HL-60/S4 (cell line): ENCODE data around the gene PLD3.

Experiments used
- in situ Hi-C: fragments of 300-500 bp; cut with MboI; formaldehyde crosslinking; loops from 2 replicates; pipeline ENCODE4 v1.14.3; 2022; ENCODE audit warnings: low sequenced_read_pairs

The PLD3 gene, protein sequence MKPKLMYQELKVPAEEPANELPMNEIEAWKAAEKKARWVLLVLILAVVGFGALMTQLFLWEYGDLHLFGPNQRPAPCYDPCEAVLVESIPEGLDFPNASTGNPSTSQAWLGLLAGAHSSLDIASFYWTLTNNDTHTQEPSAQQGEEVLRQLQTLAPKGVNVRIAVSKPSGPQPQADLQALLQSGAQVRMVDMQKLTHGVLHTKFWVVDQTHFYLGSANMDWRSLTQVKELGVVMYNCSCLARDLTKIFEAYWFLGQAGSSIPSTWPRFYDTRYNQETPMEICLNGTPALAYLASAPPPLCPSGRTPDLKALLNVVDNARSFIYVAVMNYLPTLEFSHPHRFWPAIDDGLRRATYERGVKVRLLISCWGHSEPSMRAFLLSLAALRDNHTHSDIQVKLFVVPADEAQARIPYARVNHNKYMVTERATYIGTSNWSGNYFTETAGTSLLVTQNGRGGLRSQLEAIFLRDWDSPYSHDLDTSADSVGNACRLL

GRCh38 chr19:40348125-40348913 is at the start of gene PLD3, which contains the start of gene C19orf47:
Gene PLD3, plus strand, starts transcription at chr19:40348695. Its CDS starts 17,789 bp downstream, at chr19:40366484.
Gene C19orf47, minus strand, starts transcription at chr19:40348397. Its CDS starts 6,540 bp downstream, at chr19:40341857.
- in situ Hi-C loops, result no loop called here

GRCh38 chr19:40300668-40301067 is 47.8 kb upstream of the PLD3 start:
- in situ Hi-C loops, result no loop called here

DNA sequence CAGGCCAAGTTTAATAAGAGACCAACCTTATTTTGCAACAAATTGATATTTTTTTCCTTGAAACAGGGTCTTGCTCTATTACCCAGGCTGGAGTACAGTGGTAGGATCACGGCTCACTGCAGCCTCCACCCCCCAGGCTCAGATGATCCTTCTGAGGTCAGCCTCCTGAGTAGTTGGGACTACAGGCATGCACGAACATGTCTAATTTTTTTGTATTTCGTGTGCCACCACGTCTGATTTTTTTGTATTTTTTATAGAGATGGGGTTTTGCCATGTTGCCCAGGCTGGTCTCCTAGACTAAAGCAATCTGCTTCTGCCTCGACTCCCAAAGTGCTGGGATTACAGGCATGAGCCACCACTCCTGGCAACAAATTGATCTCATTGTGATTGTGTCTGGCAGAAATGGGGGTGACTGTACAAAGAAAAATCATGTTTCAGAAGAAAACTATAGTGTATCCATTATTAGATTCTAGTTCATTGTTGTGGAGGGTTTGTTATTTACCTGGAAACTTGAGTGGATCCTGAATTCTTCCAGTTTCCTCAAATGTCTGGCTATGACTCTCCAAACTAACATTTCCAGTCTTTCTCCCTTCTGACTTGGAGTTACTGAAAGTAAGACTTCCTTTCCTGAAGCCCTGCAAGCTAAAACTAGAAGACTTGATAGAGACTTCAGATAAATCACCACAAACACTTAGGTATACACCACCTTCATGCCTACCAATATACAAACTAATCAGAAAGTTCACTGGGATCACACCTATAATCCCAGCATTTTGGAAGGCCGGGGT is 46.1 kb upstream of the PLD3 start:
- in situ Hi-C loops, result no loop called here

- in situ Hi-C loops, result no loop called here
Measured at GRCh38 chr19:40303765-40304164, 44.7 kb upstream of the PLD3 start.

GRCh38 chr19:40304306-40304705 is 44.2 kb upstream of the PLD3 start:
- in situ Hi-C loops, result no loop called here

GRCh38 chr19:40305403-40305802 is 43.1 kb upstream of the PLD3 start:
- in situ Hi-C loops, result no loop called here

- in situ Hi-C loops, result no loop called here
Measured at GRCh38 chr19:40309666-40310065, 38.8 kb upstream of the PLD3 start.

- in situ Hi-C loops, result no loop called here
Measured at GRCh38 chr19:40312533-40312932, 36.0 kb upstream of the PLD3 start.

- in situ Hi-C loops, result no loop called here
Measured at GRCh38 chr19:40313229-40313983, 35.1 kb upstream of the PLD3 start.

- in situ Hi-C loops, result no loop called here
Measured at GRCh38 chr19:40314656-40315055, 33.8 kb upstream of the PLD3 start.

GRCh38 chr19:40315812-40316470 is 32.6 kb upstream of the PLD3 start:
- in situ Hi-C loops, result no loop called here

DNA sequence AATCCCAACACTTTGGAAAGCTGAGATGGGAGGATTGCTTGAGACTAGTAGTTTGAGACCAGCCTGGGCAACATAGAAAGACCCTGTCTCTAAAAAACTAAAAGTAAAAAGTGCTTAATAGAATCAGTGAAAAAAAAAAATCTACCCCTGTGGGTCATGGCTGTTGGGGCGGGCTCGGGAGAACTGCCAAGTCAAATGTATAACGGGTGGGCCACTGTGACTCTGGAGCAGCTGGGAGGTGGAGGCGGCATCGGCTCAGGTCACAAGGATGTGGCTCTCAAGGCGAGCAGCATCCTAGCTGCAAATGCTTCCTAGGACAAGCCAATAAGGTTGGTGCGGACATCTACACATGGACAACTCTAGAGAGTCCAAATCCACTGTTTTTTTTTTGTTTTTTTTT is 31.2 kb upstream of the PLD3 start:
- in situ Hi-C loops, result no loop called here

- in situ Hi-C loops, result no loop called here
Measured at GRCh38 chr19:40320558-40320935, 27.9 kb upstream of the PLD3 start.

DNA sequence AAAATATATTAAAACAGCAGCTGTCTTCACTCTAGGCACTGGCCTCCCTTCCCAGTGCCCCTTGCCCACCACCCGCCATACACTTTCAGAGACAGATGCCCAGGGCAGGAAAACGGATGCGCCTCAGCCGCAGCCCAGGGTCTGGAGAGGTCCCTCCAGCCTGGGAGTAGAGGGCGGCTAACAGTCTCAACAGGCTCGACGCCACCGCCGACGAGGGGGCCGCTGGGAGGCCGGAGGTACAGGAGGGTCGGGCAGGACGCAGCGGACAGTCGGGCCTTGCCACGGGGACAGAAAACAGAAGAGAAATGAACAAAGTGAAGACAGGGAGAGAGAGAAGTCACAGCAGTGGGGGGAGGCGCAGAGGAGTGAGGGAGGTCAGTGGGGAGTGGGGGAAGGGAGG is 27.4 kb upstream of the PLD3 start:
- in situ Hi-C loops, result no loop called here

DNA sequence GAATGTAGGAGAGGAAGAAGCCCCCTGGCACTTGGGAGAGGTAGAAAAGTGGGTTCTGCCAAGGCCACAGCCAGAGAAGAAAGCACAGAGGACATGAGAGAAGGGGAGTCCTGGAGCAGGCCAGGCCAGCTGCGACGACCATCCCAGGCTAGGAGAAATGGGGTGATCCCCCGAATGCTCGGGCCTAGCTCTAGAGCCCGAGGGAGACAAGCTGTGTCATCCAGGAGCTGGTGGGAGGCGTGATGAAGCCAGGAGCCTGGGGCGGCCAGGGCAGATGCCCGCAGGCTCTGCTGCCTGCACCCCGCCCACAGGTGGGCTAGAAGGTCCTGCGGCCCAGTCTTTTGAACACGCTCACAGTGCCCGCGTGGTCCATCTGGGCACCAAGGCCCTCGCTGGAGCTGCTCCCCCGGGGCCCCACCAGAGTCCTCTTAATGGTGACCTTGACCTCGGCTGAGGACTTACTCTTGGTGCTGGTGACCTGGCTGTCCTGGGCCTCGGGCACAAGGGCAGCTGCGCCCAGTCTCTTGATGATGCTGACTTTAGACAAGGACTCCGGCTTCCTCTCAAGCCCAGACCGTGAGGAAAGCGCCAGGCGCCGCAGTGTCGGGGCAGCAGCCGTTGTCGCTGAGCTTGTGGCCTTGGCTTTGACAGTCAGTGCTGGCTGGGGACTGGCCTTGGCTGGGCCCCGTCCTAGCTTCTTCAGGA is 26.8 kb upstream of the PLD3 start:
- in situ Hi-C loops, result no loop called here

DNA sequence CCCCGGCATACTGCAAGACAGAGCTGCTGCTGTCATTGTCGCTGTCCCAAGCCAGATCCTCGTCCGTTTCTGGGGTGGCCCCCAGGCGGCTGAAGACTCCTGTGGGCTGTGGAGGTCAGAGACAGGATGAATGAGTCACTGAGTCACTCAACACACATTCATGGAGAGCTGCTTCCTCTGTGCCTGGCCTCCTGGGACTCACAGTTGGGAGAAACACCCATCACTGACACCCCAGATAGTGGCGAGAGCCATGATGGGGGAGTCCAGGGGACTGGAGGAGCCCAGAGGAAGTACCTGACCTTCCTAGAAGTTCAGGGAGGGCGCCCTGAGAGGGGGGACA is 26.3 kb upstream of the PLD3 start:
- in situ Hi-C loops, result no loop called here

GRCh38 chr19:40322951-40323615 is 25.4 kb upstream of the PLD3 start:
- in situ Hi-C loops, result no loop called here

DNA sequence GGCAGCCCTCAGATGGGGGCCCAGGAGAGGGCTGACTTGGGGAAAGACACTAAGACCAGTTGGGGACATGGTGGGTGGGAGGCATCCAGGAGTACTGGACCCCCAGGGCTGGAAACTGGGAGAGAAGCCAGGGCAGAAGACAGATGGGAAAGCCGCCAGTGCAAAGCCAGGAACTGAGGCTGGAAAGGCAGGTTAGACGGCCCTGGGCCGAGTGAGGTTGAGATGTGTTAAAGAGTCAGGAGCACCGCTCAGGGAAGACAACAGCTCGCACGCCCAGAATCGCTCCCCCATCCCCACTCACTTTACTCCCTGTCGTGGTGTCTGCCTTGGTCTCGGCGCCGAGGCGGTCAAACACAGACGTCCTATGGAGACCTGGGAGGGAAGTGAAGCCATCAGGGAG is 24.8 kb upstream of the PLD3 start:
- in situ Hi-C loops, result no loop called here

GRCh38 chr19:40326201-40326600 is 22.3 kb upstream of the PLD3 start:
- in situ Hi-C loops, result no loop called here
